Sigmoid colon (tissue), 7 donors: ENCODE results near the gene TMED3. TPM values are rescaled to one million over a fixed set of nuclear protein-coding genes. Genes with fewer than 3 reads are reported as not detected.

ENCODE experiments used
- DNase-seq: peaks from one replicate; pipeline ENCODE4 v3.0.0-alpha.2; 2019
- H3K27ac ChIP-seq, 4 donors: fragments of 200-600 bp; sonication (generic); one replicate each; pipeline ENCODE4 v1.5.1; 2016 to 2019; ENCODE audit warnings: mild to moderate bottlenecking in 1 of 4
- H3K27me3 ChIP-seq, 3 donors: fragments of 200-600 bp; sonication (generic); one replicate each; pipeline ENCODE4 v1.5.1; 2019; ENCODE audit warnings: mild to moderate bottlenecking in 1 of 3
- H3K36me3 ChIP-seq, 4 donors: fragments of 200-600 bp; sonication (generic); one replicate each; pipeline ENCODE4 v1.5.1; 2016 to 2019
- H3K4me1 ChIP-seq, 4 donors: fragments of 200-600 bp; sonication (generic); one replicate each; pipeline ENCODE4 v1.5.1; 2017 to 2019
- H3K4me3 ChIP-seq, 4 donors: fragments of 200-600 bp; sonication (generic); one replicate each; pipeline ENCODE4 v1.5.1; 2017 to 2019; ENCODE audit warnings: mild to moderate bottlenecking in 2 of 4, moderate library complexity in 1 of 4
- H3K9me3 ChIP-seq, 4 donors: fragments of 200-600 bp in 3 of 4; sonication (generic) in 3 of 4; one replicate each; pipeline versions ENCODE4 v1.5.1 to v1.6.1; 2013 to 2019
- EP300 ChIP-seq, 4 donors: sonication (generic); formaldehyde crosslinking; IDR thresholded peaks; one replicate each; pipeline ENCODE4 v1.6.1; 2017; ENCODE audit warnings: antibody characterized with exemption in 4 of 4
- POLR2A ChIP-seq, 2 donors: fragments of 450-650 bp; IDR thresholded peaks; one replicate each; pipeline ENCODE4 v1.6.1; 2016; ENCODE audit warnings: antibody characterized with exemption in 2 of 2, mild to moderate bottlenecking in 2 of 2, moderate library complexity in 2 of 2
- POLR2AphosphoS5 ChIP-seq, 4 donors: sonication (generic); formaldehyde crosslinking; IDR thresholded peaks; one replicate each; pipeline ENCODE4 v1.6.1; 2017; ENCODE audit warnings: antibody characterized with exemption in 4 of 4
- WGBS, 2 donors: extraction: QIAGEN DNeasy Blood & Tissue Kit; methylation state at CpG; one replicate each; pipeline ENCODE4 v1.1.7; 2013; 5-methylcytosine and 5-hydroxymethylcytosine counted together
- intact Hi-C: fragments of 100-400 bp; cut with DNase I; formaldehyde crosslinking; loops from one replicate; pipeline ENCODE4 v1.15.1; 2023
- polyA plus RNA-seq, 3 donors: library from polyadenylated mRNA; stranded (reverse); fragments of 200-250 nt; gene quantifications; one replicate each; pipeline ENCODE4 v1.2.3, GENCODE V29; 2013
- total RNA-seq, 4 donors: library from RNA; depleted of rRNA; stranded (reverse); fragments of >200 nt; gene quantifications; one replicate each; pipeline ENCODE4 v1.1.0, GENCODE V29; 2016
- TF ChIP-seq, protein P1 (sequence below), 4 experiments: fragments of 450-650 bp in 3 of 4; fragments of 200-600 bp in 1 of 4; IDR thresholded peaks; one replicate each; pipeline ENCODE4 v1.5.1; 2016 to 2019; ENCODE audit warnings: antibody characterized with exemption in 4 of 4, mild to moderate bottlenecking in 3 of 4, moderate library complexity in 2 of 4
- donor health status: healthy with polysubstance abuse.
- donor health status: Bipolar disorder and iron deficiency.
- donor health status: healthy.

TMED3 gene
- total and polyA plus RNA-seq, 7 donors: 29.6 to 107 (median 40.7) TPM

GRCh38 chr15:79282371-79283251, 28.3 kb upstream of the TMED3 start, which contains the start of gene ANKRD34C:
TSS of gene ANKRD34C (plus strand) at chr15:79282722. CDS start at chr15:79293285, 10,563 bp downstream.
- intact Hi-C loops: no loop called here
- WGBS, 2 donors: 10 to 22% methylated on average over 56 of the region's 56 CpGs
- H3K27ac ChIP-seq: no peak within 1 kb of the TSS
- H3K36me3 ChIP-seq: no peaks in the 10 kb centered on the region
- H3K4me1 ChIP-seq: no peaks in the 10 kb centered on the region
- H3K27me3 ChIP-seq: peaks cover 10 to 65% (median 34%) of the 10 kb centered on the region in 3 donors
- no peak within 1 kb of the TSS for H3K4me3 ChIP-seq
- no peak for DNase-seq
- peaks cover 0 to 4% (median 1%) of the 10 kb centered on the region in 4 donors for H3K9me3 ChIP-seq
- TF ChIP-seq POLR2A (IDR thresholded peaks at IDR 0.05) (no peak), POLR2AphosphoS5 (IDR thresholded peaks at IDR 0.05) (no peak), EP300 (IDR thresholded peaks at IDR 0.05) (no peak)
- TF ChIP-seq, protein P1, sequence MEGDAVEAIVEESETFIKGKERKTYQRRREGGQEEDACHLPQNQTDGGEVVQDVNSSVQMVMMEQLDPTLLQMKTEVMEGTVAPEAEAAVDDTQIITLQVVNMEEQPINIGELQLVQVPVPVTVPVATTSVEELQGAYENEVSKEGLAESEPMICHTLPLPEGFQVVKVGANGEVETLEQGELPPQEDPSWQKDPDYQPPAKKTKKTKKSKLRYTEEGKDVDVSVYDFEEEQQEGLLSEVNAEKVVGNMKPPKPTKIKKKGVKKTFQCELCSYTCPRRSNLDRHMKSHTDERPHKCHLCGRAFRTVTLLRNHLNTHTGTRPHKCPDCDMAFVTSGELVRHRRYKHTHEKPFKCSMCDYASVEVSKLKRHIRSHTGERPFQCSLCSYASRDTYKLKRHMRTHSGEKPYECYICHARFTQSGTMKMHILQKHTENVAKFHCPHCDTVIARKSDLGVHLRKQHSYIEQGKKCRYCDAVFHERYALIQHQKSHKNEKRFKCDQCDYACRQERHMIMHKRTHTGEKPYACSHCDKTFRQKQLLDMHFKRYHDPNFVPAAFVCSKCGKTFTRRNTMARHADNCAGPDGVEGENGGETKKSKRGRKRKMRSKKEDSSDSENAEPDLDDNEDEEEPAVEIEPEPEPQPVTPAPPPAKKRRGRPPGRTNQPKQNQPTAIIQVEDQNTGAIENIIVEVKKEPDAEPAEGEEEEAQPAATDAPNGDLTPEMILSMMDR (IDR thresholded peaks at IDR 0.05): no peak

DNA sequence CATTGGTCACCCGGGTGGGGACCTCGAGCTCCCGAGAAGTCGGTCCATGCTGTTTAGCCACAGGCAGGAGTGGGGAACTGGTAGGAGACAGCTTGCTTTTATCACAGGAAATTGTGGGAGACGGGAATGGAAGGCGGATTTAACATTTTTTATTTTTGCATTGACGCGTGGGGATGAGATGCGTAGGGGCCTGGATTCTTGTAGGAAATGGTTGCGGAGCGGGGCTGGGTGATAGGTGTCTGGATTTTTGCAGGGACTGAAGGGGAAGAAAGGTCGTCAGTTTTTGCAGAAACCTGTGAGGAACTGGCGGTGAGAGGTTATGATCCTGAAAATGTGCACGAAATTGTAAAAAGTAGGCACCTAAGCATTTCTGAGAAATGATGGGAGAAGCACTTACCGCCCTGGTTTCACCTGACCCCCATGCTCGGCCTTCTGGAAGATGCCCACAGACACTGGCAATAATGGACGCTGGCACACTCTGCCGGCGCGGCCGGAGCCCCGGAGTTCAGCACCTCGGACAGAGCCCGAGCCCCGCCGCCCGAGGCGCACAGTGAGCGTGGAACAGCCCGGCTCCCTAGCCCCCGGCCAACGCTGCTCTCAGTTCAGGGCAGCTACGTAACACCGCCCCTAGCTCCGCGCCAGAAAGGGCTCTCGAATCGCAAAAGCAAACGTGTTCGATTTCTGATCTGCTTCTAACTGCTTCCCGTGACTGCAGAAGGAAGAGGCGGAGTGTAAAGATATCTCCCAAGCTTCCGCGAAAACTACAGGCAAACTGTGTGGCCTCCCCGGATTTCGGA, 27.5 kb upstream of the TMED3 start:
- TF ChIP-seq EP300 (IDR thresholded peaks at IDR 0.05): no peak
- TF ChIP-seq, protein P1 (IDR thresholded peaks at IDR 0.05): no peak
- TF ChIP-seq POLR2A (IDR thresholded peaks at IDR 0.05): no peak
- no peak for TF ChIP-seq POLR2AphosphoS5 (IDR thresholded peaks at IDR 0.05)
- Histone ChIP-seq H3K27ac (no peak overlapping the region), H3K36me3 (no peaks in the 10 kb centered on the region), H3K27me3 (peaks cover 10 to 65% (median 34%) of the 10 kb centered on the region in 3 donors), H3K9me3 (peaks cover 0 to 4% (median 1%) of the 10 kb centered on the region in 4 donors), H3K4me1 (no peaks in the 10 kb centered on the region), H3K4me3 (no peak overlapping the region)
- intact Hi-C loops: no loop called here
- 14 to 23% methylated on average over 46 of the region's 46 CpGs for WGBS, 2 donors
- no peak for DNase-seq

DNA sequence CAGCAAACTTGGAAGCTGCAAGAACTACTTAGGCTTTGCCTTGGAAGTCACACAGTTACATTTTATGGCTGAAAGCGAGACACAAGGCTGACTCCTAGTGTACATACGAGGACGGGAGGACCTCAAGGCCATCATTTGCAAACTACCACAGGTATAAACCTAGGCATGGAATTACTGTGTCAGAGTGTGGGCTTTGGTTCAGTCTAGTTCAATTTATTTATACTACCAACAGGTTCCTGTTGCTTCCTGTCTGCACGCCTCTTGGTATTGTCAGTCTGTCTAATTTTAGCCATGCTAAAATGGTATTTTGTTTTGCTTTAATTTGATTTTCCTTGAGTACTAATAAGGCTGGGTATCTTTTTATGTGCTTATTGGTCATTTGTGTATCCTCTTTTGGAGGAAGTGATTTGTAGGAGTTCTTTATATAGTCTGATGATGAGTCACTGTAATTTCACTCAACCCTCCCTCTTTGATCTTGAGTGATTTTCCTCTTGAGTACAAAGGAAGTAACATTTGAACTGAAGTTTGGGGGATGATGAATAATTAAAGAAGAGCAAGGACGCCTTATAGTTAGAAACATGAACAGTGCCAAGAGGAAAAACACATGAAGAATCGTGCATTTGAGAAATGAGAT, 20.2 kb upstream of the TMED3 start:
- intact Hi-C loops: no loop called here
- TF ChIP-seq, protein P1 (IDR thresholded peaks at IDR 0.05): no peak
- no peak for TF ChIP-seq POLR2AphosphoS5 (IDR thresholded peaks at IDR 0.05)
- TF ChIP-seq EP300 (IDR thresholded peaks at IDR 0.05): no peak
- TF ChIP-seq POLR2A (IDR thresholded peaks at IDR 0.05): no peak
- Histone ChIP-seq H3K4me1 (no peaks in the 10 kb centered on the region), H3K36me3 (no peaks in the 10 kb centered on the region), H3K27ac (no peak overlapping the region), H3K9me3 (no peaks in the 10 kb centered on the region), H3K4me3 (no peak overlapping the region), H3K27me3 (peaks cover 0 to 9% (median 0%) of the 10 kb centered on the region in 3 donors)
- DNase-seq: no peak
- WGBS, 2 donors: 53 to 64% methylated on average over 6 of the region's 6 CpGs

DNA sequence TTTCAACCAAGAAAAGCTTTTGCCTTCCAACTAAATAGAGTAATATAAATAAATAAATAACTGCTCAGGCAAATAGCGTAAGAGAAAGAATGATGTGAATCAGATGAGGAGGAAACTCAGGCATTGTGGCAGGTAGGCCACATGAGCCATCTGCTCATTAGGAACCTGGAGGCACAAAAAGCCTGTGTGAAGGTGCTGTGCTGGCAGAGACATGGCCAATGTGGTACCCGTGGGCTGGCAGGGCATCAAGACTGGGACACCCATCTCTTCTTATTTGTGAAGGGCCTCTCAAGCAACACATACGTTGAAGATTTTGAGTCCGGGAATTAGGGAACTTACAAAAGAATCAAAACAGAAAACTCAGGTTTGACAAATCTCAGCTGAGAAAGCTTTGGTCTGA, 18.9 kb upstream of the TMED3 start:
- H3K4me1 ChIP-seq: no peaks in the 10 kb centered on the region
- no peak overlapping the region for H3K27ac ChIP-seq
- no peak for DNase-seq
- no peaks in the 10 kb centered on the region for H3K27me3 ChIP-seq
- TF ChIP-seq POLR2A (IDR thresholded peaks at IDR 0.05) (no peak), POLR2AphosphoS5 (IDR thresholded peaks at IDR 0.05) (no peak), EP300 (IDR thresholded peaks at IDR 0.05) (no peak)
- no peaks in the 10 kb centered on the region for H3K9me3 ChIP-seq
- H3K36me3 ChIP-seq: no peaks in the 10 kb centered on the region
- intact Hi-C loops: no loop called here
- WGBS, 2 donors: 86 to 92% methylated on average over 4 of the region's 4 CpGs
- no peak overlapping the region for H3K4me3 ChIP-seq
